Raji (cell line): ENCODE measurements around the gene AKR7A2.

Experiments
- POLR2A ChIP-seq: IDR thresholded peaks from 2 replicates; pipeline ENCODE4 v1.6.1; 2011; ENCODE audit warnings: low read depth, low read length, control low read depth; ENCODE audit not compliant: insufficient read depth

The AKR7A2 gene

GRCh38 chr1:19257178-19257914 lies 54.6 kb downstream of the AKR7A2 start:
- TF ChIP-seq POLR2A: no peak

GRCh38 chr1:19255288-19255687 lies 56.7 kb downstream of the AKR7A2 start:
- TF ChIP-seq POLR2A: no peak

GRCh38 chr1:19254416-19254815 lies 57.5 kb downstream of the AKR7A2 start:
- no peak for TF ChIP-seq POLR2A
